Neuronal stem cell (in vitro differentiated cells): ENCODE results near the gene RHBDF1.

ENCODE experiments used
- DNase-seq: peaks from one replicate; pipeline ENCODE4 v3.0.0-alpha.2; 2013; ENCODE audit warnings: low spot score
- H2AFZ ChIP-seq: one replicate; pipeline ENCODE4 v1.6.1; 2013; ENCODE audit warnings: mild to moderate bottlenecking, low read length, inconsistent platforms
- H2AK5ac ChIP-seq: 2 replicates; pipeline ENCODE4 v1.6.1; 2013; ENCODE audit warnings: low read depth, mild to moderate bottlenecking, inconsistent platforms, low read length, moderate library complexity, mixed read lengths
- H2BK120ac ChIP-seq: 2 replicates; pipeline ENCODE4 v1.6.1; 2013; ENCODE audit warnings: low read depth, mild to moderate bottlenecking, inconsistent platforms, low read length, moderate library complexity, mixed read lengths
- H2BK12ac ChIP-seq: one replicate; pipeline ENCODE4 v1.6.1; 2013; ENCODE audit warnings: low read length, inconsistent platforms
- H2BK15ac ChIP-seq: 2 replicates; pipeline ENCODE4 v1.6.1; 2013; ENCODE audit warnings: mild to moderate bottlenecking, low read length, inconsistent platforms, mixed read lengths
- H2BK5ac ChIP-seq: one replicate; pipeline ENCODE4 v1.6.1; 2013; ENCODE audit warnings: inconsistent platforms, mild to moderate bottlenecking, low read length, moderate library complexity
- H3K14ac ChIP-seq: one replicate; pipeline ENCODE4 v1.6.1; 2013; ENCODE audit warnings: low read length, inconsistent platforms
- H3K18ac ChIP-seq: 2 replicates; pipeline ENCODE4 v1.6.1; 2013; ENCODE audit warnings: low read length, inconsistent platforms
- H3K23ac ChIP-seq: 2 replicates; pipeline ENCODE4 v1.6.1; 2013; ENCODE audit warnings: low read depth, mild to moderate bottlenecking, mixed read lengths, low read length, inconsistent platforms; ENCODE audit not compliant: poor library complexity
- H3K27ac ChIP-seq: replicated peaks from 3 replicates; pipeline ENCODE4 v1.5.1; 2013; ENCODE audit warnings: low read length, inconsistent platforms
- H3K27me3 ChIP-seq, 3 experiments: 2 replicates each; pipeline ENCODE4 v1.6.1; 2013; ENCODE audit warnings: low read length in 3 of 3, mild to moderate bottlenecking in 2 of 3, inconsistent platforms in 1 of 3, low read depth in 1 of 3, mixed read lengths in 1 of 3, moderate library complexity in 1 of 3; ENCODE audit not compliant: control insufficient read depth in 3 of 3, insufficient read depth in 3 of 3
- H3K36me3 ChIP-seq, 2 donors: replicated peaks in 1 of 2; 2 replicates each; pipeline ENCODE4 v1.6.1; 2013; ENCODE audit warnings: low read length in 2 of 2; ENCODE audit not compliant: control insufficient read depth in 2 of 2, insufficient read depth in 2 of 2
- H3K4ac ChIP-seq: 2 replicates; pipeline ENCODE4 v1.6.1; 2013; ENCODE audit warnings: inconsistent platforms, mild to moderate bottlenecking, low read length, moderate library complexity
- H3K4me1 ChIP-seq, 2 donors: 1 replicate in 1 of 2; 2 replicates in 1 of 2; pipeline ENCODE4 v1.6.1; 2013; ENCODE audit warnings: low read length in 2 of 2, low read depth in 1 of 2; ENCODE audit not compliant: control insufficient read depth in 2 of 2, insufficient read depth in 1 of 2
- H3K4me2 ChIP-seq: one replicate; pipeline ENCODE4 v1.6.1; 2013; ENCODE audit warnings: mild to moderate bottlenecking, low read length, inconsistent platforms; ENCODE audit not compliant: insufficient read depth, poor library complexity, severe bottlenecking
- H3K4me3 ChIP-seq, 2 donors: 2 replicates each; pipeline ENCODE4 v1.5.1; 2013; ENCODE audit warnings: low read length in 2 of 2, mild to moderate bottlenecking in 2 of 2, inconsistent platforms in 1 of 2, moderate library complexity in 1 of 2
- H3K79me1 ChIP-seq: one replicate; pipeline ENCODE4 v1.6.1; 2013; ENCODE audit warnings: low read depth, mild to moderate bottlenecking, inconsistent platforms, low read length, moderate library complexity
- H3K9ac ChIP-seq: one replicate; pipeline ENCODE4 v1.6.1; 2013; ENCODE audit warnings: mild to moderate bottlenecking, low read depth, low read length, inconsistent platforms; ENCODE audit not compliant: poor library complexity
- H3K9me3 ChIP-seq, 2 donors: replicated peaks in 1 of 2; 2 replicates each; pipeline versions ENCODE3 to v1.6.1; 2013; ENCODE audit warnings: low read length in 2 of 2, mild to moderate bottlenecking in 2 of 2, inconsistent platforms in 1 of 2, low read depth in 1 of 2, mixed read lengths in 1 of 2, moderate library complexity in 1 of 2; ENCODE audit not compliant: control insufficient read depth in 2 of 2, insufficient read depth in 1 of 2
- H4K8ac ChIP-seq: one replicate; pipeline ENCODE4 v1.6.1; 2013; ENCODE audit warnings: low read depth, mild to moderate bottlenecking, inconsistent platforms, low read length, moderate library complexity
- H4K91ac ChIP-seq: one replicate; pipeline ENCODE4 v1.6.1; 2013; ENCODE audit warnings: low read length, low read depth, mild to moderate bottlenecking, inconsistent platforms; ENCODE audit not compliant: poor library complexity
- WGBS, 2 donors: extraction: QIAGEN DNeasy Blood & Tissue Kit; methylation state at CpG; one replicate each; pipeline ENCODE4 v1.1.7; 2013; ENCODE audit warnings: missing lambda C conversion rate in 2 of 2, mixed read lengths in 1 of 2; ENCODE audit not compliant: insufficient read length in 2 of 2, insufficient replicate concordance in 1 of 2; ENCODE audit errors: extremely low coverage in 2 of 2; 5-methylcytosine and 5-hydroxymethylcytosine counted together

The RHBDF1 gene

DNA sequence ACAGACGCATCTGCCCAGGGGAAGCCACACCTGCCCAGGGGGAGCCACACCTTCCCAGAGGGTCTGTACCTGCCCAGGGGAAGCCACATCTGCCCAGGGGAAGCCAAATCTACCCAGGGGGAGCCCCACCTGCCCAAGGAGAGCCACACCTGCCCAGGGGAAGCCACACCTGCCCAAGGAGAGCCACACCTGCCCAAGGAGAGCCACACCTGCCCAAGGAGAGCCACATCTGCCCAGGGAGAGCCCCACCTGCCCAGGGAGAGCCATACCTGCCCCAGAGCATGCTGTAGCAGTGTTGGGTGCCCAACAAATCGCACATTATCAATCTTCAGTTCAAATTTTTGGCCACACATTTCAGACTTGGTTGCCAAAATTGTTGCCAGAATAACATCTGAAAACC lies 46.4 kb upstream of the RHBDF1 start:
- WGBS, 2 donors, result no CpG with 5 or more reads among the region's 2 CpGs
- H4K8ac ChIP-seq, result no peak overlapping the region
- H3K4me3 ChIP-seq, result no peak overlapping the region
- no peak overlapping the region for H3K9ac ChIP-seq
- H2AFZ ChIP-seq, result no peak overlapping the region
- H3K4me2 ChIP-seq, result no peak overlapping the region
- H2BK120ac ChIP-seq, result no peak overlapping the region
- H3K79me1 ChIP-seq, result peaks cover 4% of the 10 kb centered on the region
- no peak overlapping the region for H4K91ac ChIP-seq
- no peak overlapping the region for H2AK5ac ChIP-seq
- H2BK15ac ChIP-seq, result no peak overlapping the region
- no peak for DNase-seq
- no peak overlapping the region for H3K14ac ChIP-seq
- no peak overlapping the region for H3K4ac ChIP-seq
- H3K27me3 ChIP-seq, result no peaks in the 10 kb centered on the region
- no peak overlapping the region for H3K18ac ChIP-seq
- H3K23ac ChIP-seq, result no peak overlapping the region
- H3K4me1 ChIP-seq, result peaks cover 0 to 3% of the 10 kb centered on the region in 2 donors
- no peak overlapping the region for H2BK5ac ChIP-seq
- no peaks in the 10 kb centered on the region for H3K9me3 ChIP-seq
- H3K27ac ChIP-seq, result no peak overlapping the region
- H3K36me3 ChIP-seq, result peaks cover 0 to 12% of the 10 kb centered on the region in 2 donors
- no peak overlapping the region for H2BK12ac ChIP-seq

DNA sequence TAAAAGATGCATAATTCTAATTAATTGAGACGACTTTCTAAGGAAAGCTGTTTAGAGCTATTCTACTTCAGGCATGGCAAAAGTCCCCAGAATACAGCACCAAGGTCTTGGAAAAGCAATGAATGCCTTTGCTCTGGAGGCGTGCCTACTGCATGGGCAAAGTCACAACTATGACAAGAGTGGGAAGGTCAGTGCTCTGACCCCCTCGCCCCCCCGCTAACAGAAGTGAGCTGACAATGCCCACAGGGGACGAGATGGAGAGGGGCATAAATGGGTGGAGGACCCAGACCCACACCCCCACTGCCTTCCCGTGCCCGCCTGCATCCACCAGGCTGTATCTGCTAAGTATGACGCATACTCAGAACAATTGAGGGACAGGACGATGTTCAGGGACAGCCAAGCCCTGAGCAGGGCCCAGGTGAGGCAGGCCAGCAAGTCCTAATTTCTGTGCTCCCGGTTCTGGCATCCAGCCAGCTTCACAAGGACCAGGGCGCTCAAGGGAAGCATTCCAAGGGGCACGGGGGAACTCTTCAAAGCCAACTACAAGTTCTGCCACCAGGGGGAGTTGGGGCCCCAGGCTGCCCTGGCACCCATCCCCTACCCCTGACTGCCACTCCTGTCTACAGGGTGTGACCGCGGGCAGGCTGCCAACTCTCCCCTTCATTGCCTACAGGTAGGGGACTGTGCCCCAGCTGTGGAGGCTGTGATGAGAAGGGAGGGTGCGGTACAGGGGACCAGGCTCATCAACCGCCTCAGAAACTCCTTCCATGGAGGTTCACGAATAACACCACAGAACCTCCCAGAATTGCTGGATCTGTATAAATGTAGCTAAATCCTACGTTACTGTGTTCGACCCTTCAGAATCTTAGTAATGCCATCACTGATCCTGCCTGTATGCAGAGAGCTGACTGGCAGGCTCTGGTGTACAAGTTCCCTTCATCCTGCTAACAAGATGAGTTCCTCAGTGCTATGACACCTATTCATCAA lies 45.2 kb upstream of the RHBDF1 start:
- H3K9ac ChIP-seq, result no peak overlapping the region
- H4K91ac ChIP-seq, result no peak overlapping the region
- H3K4me2 ChIP-seq, result no peak overlapping the region
- peaks cover 0 to 8% of the 10 kb centered on the region in 2 donors for H3K4me1 ChIP-seq
- no CpG with 5 or more reads among the region's 19 CpGs for WGBS, 2 donors
- H3K14ac ChIP-seq, result no peak overlapping the region
- H3K23ac ChIP-seq, result peak overlapping the region; percentile 29
- H3K9me3 ChIP-seq, result no peaks in the 10 kb centered on the region
- no peaks in the 10 kb centered on the region for H3K27me3 ChIP-seq
- peak overlapping the region; percentile 67 for H3K18ac ChIP-seq
- peaks cover 4% of the 10 kb centered on the region for H3K79me1 ChIP-seq
- H2BK5ac ChIP-seq, result no peak overlapping the region
- no peak overlapping the region for H2BK12ac ChIP-seq
- H3K27ac ChIP-seq, result no peak overlapping the region
- H2BK15ac ChIP-seq, result no peak overlapping the region
- no peak overlapping the region for H4K8ac ChIP-seq
- DNase-seq, result peak; percentile 33
- peaks cover 0 to 10% of the 10 kb centered on the region in 2 donors for H3K36me3 ChIP-seq
- no peak overlapping the region for H2AFZ ChIP-seq
- H3K4me3 ChIP-seq, result no peak overlapping the region
- H2AK5ac ChIP-seq, result no peak overlapping the region
- no peak overlapping the region for H2BK120ac ChIP-seq
- no peak overlapping the region for H3K4ac ChIP-seq

DNA sequence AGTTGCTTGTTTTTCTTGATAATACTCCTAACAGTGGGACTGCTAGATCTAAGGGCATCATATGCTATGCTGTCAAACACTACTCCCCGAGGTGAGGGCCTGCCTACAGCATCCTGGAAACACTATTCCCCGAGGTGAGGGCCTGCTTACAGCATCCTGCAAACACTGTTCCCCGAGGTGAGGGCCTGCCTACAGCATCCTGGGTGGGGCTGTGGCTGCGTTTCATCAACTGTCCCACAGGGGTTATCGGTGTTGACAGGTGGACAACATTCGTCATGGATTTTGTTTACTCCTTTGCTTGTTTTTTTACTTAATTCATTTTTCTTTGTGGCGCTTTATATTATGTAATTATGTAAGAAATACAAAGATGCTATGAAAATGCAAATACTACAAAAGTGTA lies 43.6 kb upstream of the RHBDF1 start:
- H4K8ac ChIP-seq, result no peak overlapping the region
- DNase-seq, result no peak
- H2BK15ac ChIP-seq, result no peak overlapping the region
- H3K36me3 ChIP-seq, result peaks cover 2 to 22% of the 10 kb centered on the region in 2 donors
- no peak overlapping the region for H4K91ac ChIP-seq
- H2BK120ac ChIP-seq, result no peak overlapping the region
- no peak overlapping the region for H2BK5ac ChIP-seq
- H3K4me2 ChIP-seq, result no peak overlapping the region
- H3K27ac ChIP-seq, result no peak overlapping the region
- H2AFZ ChIP-seq, result no peak overlapping the region
- H3K4ac ChIP-seq, result no peak overlapping the region
- no peak overlapping the region for H3K4me3 ChIP-seq
- no peak overlapping the region for H2BK12ac ChIP-seq
- H3K23ac ChIP-seq, result no peak overlapping the region
- H2AK5ac ChIP-seq, result no peak overlapping the region
- H3K4me1 ChIP-seq, result peaks cover 0 to 8% of the 10 kb centered on the region in 2 donors
- H3K9ac ChIP-seq, result no peak overlapping the region
- no CpG with 5 or more reads among the region's 7 CpGs for WGBS, 2 donors
- H3K18ac ChIP-seq, result no peak overlapping the region
- no peaks in the 10 kb centered on the region for H3K9me3 ChIP-seq
- H3K14ac ChIP-seq, result no peak overlapping the region
- no peaks in the 10 kb centered on the region for H3K27me3 ChIP-seq
- H3K79me1 ChIP-seq, result peaks cover 2% of the 10 kb centered on the region

DNA sequence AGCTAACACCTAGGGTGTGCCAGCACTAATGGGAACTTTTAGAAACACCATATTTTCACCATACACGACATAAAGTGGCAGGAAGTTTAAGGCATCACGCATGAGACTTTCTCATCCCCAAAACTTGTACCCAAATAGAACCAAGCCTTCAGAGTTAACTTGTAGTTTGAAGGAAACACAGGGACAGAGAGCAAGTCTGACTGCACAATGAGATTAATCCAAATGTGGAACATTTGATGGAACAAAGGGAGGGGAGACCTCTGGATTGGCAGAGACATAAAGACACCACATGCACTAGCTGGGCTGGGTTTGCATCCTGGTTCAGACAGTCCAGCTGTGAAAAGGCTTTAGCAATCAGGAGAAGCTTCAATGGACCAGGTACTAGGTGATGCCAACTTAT lies 41.9 kb upstream of the RHBDF1 start:
- H2AK5ac ChIP-seq, result no peak overlapping the region

More for the DNA sequence above, 41.9 kb upstream of the RHBDF1 start:
- Histone ChIP-seq H3K4me1 (peaks cover 0 to 8% of the 10 kb centered on the region in 2 donors), H3K9ac (no peak overlapping the region), H2BK12ac (no peak overlapping the region), H4K8ac (no peak overlapping the region), H3K36me3 (peaks cover 2 to 27% of the 10 kb centered on the region in 2 donors), H3K79me1 (peaks cover 2% of the 10 kb centered on the region), H4K91ac (no peak overlapping the region), H3K4me2 (no peak overlapping the region), H2BK5ac (no peak overlapping the region), H3K4ac (no peak overlapping the region), H2BK15ac (no peak overlapping the region), H2AFZ (no peak overlapping the region), H3K27me3 (no peaks in the 10 kb centered on the region), H3K27ac (no peak overlapping the region), H3K9me3 (no peaks in the 10 kb centered on the region), H3K23ac (no peak overlapping the region), H3K14ac (no peak overlapping the region), H3K18ac (no peak overlapping the region), H2BK120ac (no peak overlapping the region), H3K4me3 (no peak overlapping the region)
- no peak for DNase-seq
- WGBS, 2 donors, result no CpG with 5 or more reads among the region's 2 CpGs
